Activated T-cell treated with anti-CD3 and anti-CD28 coated beads, Interleukin-2, amount 50 U/mL, for 1 hour (primary cell): ENCODE results near the gene OR2T33.
"Not testable (repeated sequence)": the region's sequence is repeated elsewhere in the genome, so short reads cannot be mapped to it uniquely, and the experiment has no call there.

Source experiments
- DNase-seq: peaks from one replicate; pipeline ENCODE4 v3.0.0-alpha.2; 2020

OR2T33 gene

GRCh38 chr1:248277876-248278275 is at the start of gene OR2T33:
Gene OR2T33, minus strand, starts transcription at chr1:248277976. Its CDS starts 4,162 bp downstream, at chr1:248273814.
- no peak for DNase-seq

- no peak for DNase-seq
These were observed 46.7 kb upstream of the OR2T33 start, which contains the start of gene OR2M7 for GRCh38 chr1:248324468-248324867. Gene OR2M7, minus strand, starts transcription at chr1:248324568. Its CDS starts 0 bp downstream, at chr1:248324568.

GRCh38 chr1:248316796-248317195 is 39.0 kb upstream of the OR2T33 start:
- no peak for DNase-seq

GRCh38 chr1:248306740-248307139 is 29.0 kb upstream of the OR2T33 start:
- DNase-seq = not testable (repeated sequence)

- no peak for DNase-seq
These were observed 28.3 kb upstream of the OR2T33 start for GRCh38 chr1:248306103-248306502.

GRCh38 chr1:248305672-248306071 is 27.9 kb upstream of the OR2T33 start:
- DNase-seq = not testable (repeated sequence)

GRCh38 chr1:248303324-248303723 is 25.5 kb upstream of the OR2T33 start, which contains the start of gene OR2T12:
Gene OR2T12, minus strand, starts transcription at chr1:248303424. Its CDS starts 7,846 bp downstream, at chr1:248295578.
- no peak for DNase-seq

- DNase-seq = no peak
These were observed 10.6 kb upstream of the OR2T33 start for GRCh38 chr1:248288391-248288790.

GRCh38 chr1:248273225-248273624 is 4.6 kb downstream of the OR2T33 start:
- DNase-seq = not testable (repeated sequence)

- no peak for DNase-seq
These were observed 9.6 kb downstream of the OR2T33 start for GRCh38 chr1:248268178-248268577.

- not testable (repeated sequence) for DNase-seq
These were observed 18.5 kb downstream of the OR2T33 start for GRCh38 chr1:248259309-248259708.

- DNase-seq = peak; percentile 18
These were observed 34.6 kb downstream of the OR2T33 start for GRCh38 chr1:248243204-248243603.

- DNase-seq = no peak
These were observed 38.3 kb downstream of the OR2T33 start for GRCh38 chr1:248239478-248239877.

GRCh38 chr1:248231117-248231516 is 46.7 kb downstream of the OR2T33 start, which contains the start of gene OR2M4:
Gene OR2M4, plus strand, starts transcription at chr1:248231417. Its CDS starts 7,512 bp downstream, at chr1:248238929.
- no peak for DNase-seq

GRCh38 chr1:248229360-248229908 is 48.3 kb downstream of the OR2T33 start:
- no peak for DNase-seq

- no peak for DNase-seq
These were observed 52.2 kb downstream of the OR2T33 start for GRCh38 chr1:248225537-248225936.
